HepG2 (cell line): ENCODE measurements around the gene DPH2. TPM values are rescaled to one million over a fixed set of nuclear protein-coding genes. Genes with fewer than 3 reads are reported as not detected.

Source experiments
- ARID2 ChIP-seq: sonication (generic); formaldehyde crosslinking; IDR thresholded peaks from 2 replicates; pipeline ENCODE4 v1.8.1; 2022; ENCODE audit warnings: mild to moderate bottlenecking, missing genetic modification reagents, borderline replicate concordance
- ELF4 ChIP-seq: sonication (generic); formaldehyde crosslinking; IDR thresholded peaks from 2 replicates; pipeline ENCODE4 v1.5.0; 2020; ENCODE audit warnings: missing genetic modification reagents, mild to moderate bottlenecking, moderate library complexity, borderline replicate concordance
- ERF ChIP-seq: IDR thresholded peaks from 2 replicates; pipeline ENCODE4 v1.6.1; 2018; ENCODE audit warnings: missing biosample characterization, missing genetic modification reagents
- HOXD1 ChIP-seq: sonication (generic); formaldehyde crosslinking; IDR thresholded peaks from 2 replicates; pipeline ENCODE4 v1.5.0; 2020; ENCODE audit warnings: missing genetic modification reagents
- NR2F6 ChIP-seq, 2 experiments: IDR thresholded peaks; 2 replicates each; pipeline ENCODE4 v1.6.1; 2016; ENCODE audit warnings: antibody characterized with exemption in 1 of 2, mild to moderate bottlenecking in 1 of 2
- PITX1 ChIP-seq: sonication (generic); formaldehyde crosslinking; IDR thresholded peaks from 2 replicates; pipeline ENCODE4 v1.5.1; 2020; ENCODE audit warnings: mild to moderate bottlenecking, missing genetic modification reagents
- RAD21 ChIP-seq: fragments of 450-650 bp; formaldehyde crosslinking; IDR thresholded peaks from 2 replicates; pipeline ENCODE4 v1.5.0; 2020; ENCODE audit warnings: mild to moderate bottlenecking
- RFX3 ChIP-seq: IDR thresholded peaks from 2 replicates; pipeline ENCODE4 v1.6.1; 2016; ENCODE audit warnings: missing biosample characterization, missing genetic modification reagents
- SALL1 ChIP-seq: sonication (generic); formaldehyde crosslinking; IDR thresholded peaks from 2 replicates; pipeline ENCODE4 v1.8.0; 2022; ENCODE audit warnings: mild to moderate bottlenecking, missing genetic modification reagents
- SOX13 ChIP-seq, 3 experiments: fragments of 450-650 bp in 1 of 3; sonication (generic) in 1 of 3; formaldehyde crosslinking in 1 of 3; IDR thresholded peaks in 2 of 3; conservative IDR thresholded peaks in 1 of 3; 2 replicates each; pipeline versions ENCODE4 v1.5.0 to v1.6.1; 2016 to 2020; ENCODE audit warnings: antibody characterized with exemption in 1 of 3, mild to moderate bottlenecking in 1 of 3, missing compliant biosample characterization in 1 of 3, missing genetic modification reagents in 1 of 3, moderate library complexity in 1 of 3
- TCF7 ChIP-seq: sonication (generic); IDR thresholded peaks from 2 replicates; pipeline ENCODE4 v1.6.1; 2016; ENCODE audit warnings: antibody characterized with exemption, low read depth
- TOPORS ChIP-seq: sonication (generic); formaldehyde crosslinking; IDR thresholded peaks from 2 replicates; pipeline ENCODE4 v1.8.0; 2023; ENCODE audit warnings: mild to moderate bottlenecking, missing genetic modification reagents
- ZNF205 ChIP-seq: IDR thresholded peaks from 2 replicates; pipeline ENCODE4 v1.6.1; 2018; ENCODE audit warnings: missing biosample characterization, missing genetic modification reagents
- polyA plus RNA-seq, 8 experiments: library from polyadenylated mRNA; depleted of rRNA in 3 of 8; stranded (reverse) in 7 of 8; unstranded in 1 of 8; fragments of >200 nt; fragmentation: Illumina TruSeq in 4 of 8; extraction: Trizol in 4 of 8; gene quantifications; 2 replicates each; pipeline versions ENCODE4 v1.2.1 to v1.2.3, GENCODE V29; 2011 to 2016; ENCODE audit warnings: low read depth in 4 of 8, missing spikeins in 1 of 8, mixed read lengths in 1 of 8; ENCODE audit not compliant: insufficient read depth in 1 of 8
- total RNA-seq, 5 experiments: library from RNA; depleted of rRNA; stranded (reverse); fragments of >200 nt; fragmentation: Illumina TruSeq; extraction: Trizol; gene quantifications; 2 replicates each; pipeline ENCODE4 v1.2.3, GENCODE V29; 2016; ENCODE audit warnings: low read depth in 1 of 5
- TF ChIP-seq, protein P1 (sequence below): IDR thresholded peaks from 2 replicates; pipeline ENCODE4 v1.6.1; 2012; ENCODE audit warnings: low read length, improper control_type of control experiment
- TF ChIP-seq, protein P2 (sequence below): sonication (generic); formaldehyde crosslinking; IDR thresholded peaks from 2 replicates; pipeline ENCODE4 v1.5.0; 2020; ENCODE audit warnings: mild to moderate bottlenecking, missing genetic modification reagents, moderate library complexity
- TF ChIP-seq, protein P3 (sequence below): IDR thresholded peaks from 2 replicates; pipeline ENCODE4 v1.6.1; 2012; ENCODE audit warnings: low read depth, low read length, improper control_type of control experiment
- TF ChIP-seq, protein P4 (sequence below): sonication (generic); formaldehyde crosslinking; IDR thresholded peaks from 2 replicates; pipeline ENCODE4 v1.5.0; 2020; ENCODE audit warnings: missing genetic modification reagents
- TF ChIP-seq, protein P5 (sequence below): sonication (generic); formaldehyde crosslinking; conservative IDR thresholded peaks from 2 replicates; pipeline ENCODE4 v1.4.0; 2020; ENCODE audit warnings: missing genetic modification reagents

Gene DPH2
- total and polyA plus RNA-seq, 2 of the 13 experiments (the other 11 are each of a cell fraction or from before 2014, with no cell fraction given) = 32.2 to 38.3 TPM

DNA sequence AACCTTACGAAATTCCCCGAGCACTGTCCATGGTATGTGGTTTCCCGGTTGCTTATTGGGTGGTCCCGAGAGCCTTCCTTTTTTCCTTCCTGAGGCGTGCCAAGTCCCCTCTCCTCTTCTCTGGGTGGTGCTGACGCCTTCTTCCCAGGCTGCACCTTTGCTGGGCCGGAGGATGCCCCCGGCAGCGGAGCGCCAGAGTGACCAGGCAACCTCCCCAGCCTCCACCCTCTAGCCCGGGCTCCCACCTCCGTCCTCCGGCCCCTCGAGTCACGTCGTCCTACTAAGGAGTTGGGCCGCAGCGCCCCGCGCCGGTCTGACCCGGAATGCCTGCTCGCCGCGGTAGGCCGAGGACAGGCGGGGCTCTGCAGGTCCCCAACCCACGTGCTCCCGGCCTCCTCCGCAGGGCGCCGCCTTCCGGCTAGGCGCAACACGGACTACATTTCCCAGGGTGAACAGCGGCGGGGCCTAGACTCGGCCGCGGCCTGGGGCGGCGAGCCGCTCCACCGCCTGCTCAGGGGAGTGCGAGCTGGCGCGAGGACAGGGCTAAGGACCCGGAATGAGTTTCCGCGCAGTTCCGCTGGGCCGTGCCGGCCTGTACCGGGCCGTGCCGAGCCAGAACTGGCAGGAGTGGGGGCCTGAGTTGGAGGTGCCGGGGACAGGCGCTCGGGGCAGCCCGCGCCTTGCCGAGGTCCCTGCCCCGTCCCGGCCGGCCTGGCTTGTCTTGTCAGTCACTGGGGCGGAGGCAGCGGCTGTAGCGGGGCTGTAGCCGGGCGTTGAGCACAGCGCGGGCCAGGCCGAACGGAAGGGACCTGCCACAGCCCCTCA lies 23.4 kb upstream of the DPH2 start, which contains the start of gene IPO13 (continued):
- TF ChIP-seq ELF4 = no peak
- peak; percentile 36; the same call in 1 of the 2 replicates for TF ChIP-seq TOPORS
- TF ChIP-seq NR2F6 (IDR thresholded peaks at IDR 0.05) = no peak
- peak; percentile 60 for TF ChIP-seq NR2F6 (CRISPR knock-in tag; IDR thresholded peaks at IDR 0.05)
- TF ChIP-seq TCF7 = no peak
- peak; percentile 72 for TF ChIP-seq RAD21 (CRISPR knock-in tag)
- peak; percentile 96 for TF ChIP-seq ERF (CRISPR knock-in tag)
- TF ChIP-seq, protein P1, sequence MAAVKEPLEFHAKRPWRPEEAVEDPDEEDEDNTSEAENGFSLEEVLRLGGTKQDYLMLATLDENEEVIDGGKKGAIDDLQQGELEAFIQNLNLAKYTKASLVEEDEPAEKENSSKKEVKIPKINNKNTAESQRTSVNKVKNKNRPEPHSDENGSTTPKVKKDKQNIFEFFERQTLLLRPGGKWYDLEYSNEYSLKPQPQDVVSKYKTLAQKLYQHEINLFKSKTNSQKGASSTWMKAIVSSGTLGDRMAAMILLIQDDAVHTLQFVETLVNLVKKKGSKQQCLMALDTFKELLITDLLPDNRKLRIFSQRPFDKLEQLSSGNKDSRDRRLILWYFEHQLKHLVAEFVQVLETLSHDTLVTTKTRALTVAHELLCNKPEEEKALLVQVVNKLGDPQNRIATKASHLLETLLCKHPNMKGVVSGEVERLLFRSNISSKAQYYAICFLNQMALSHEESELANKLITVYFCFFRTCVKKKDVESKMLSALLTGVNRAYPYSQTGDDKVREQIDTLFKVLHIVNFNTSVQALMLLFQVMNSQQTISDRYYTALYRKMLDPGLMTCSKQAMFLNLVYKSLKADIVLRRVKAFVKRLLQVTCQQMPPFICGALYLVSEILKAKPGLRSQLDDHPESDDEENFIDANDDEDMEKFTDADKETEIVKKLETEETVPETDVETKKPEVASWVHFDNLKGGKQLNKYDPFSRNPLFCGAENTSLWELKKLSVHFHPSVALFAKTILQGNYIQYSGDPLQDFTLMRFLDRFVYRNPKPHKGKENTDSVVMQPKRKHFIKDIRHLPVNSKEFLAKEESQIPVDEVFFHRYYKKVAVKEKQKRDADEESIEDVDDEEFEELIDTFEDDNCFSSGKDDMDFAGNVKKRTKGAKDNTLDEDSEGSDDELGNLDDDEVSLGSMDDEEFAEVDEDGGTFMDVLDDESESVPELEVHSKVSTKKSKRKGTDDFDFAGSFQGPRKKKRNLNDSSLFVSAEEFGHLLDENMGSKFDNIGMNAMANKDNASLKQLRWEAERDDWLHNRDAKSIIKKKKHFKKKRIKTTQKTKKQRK = no peak
- peak; percentile 78 for TF ChIP-seq PITX1 (CRISPR knock-in tag)
- TF ChIP-seq SOX13 (IDR thresholded peaks at IDR 0.05) = no peak
- peak in 1 of 2 experiments; percentile 54; a peak in 2 of 4 replicates for TF ChIP-seq SOX13 (CRISPR knock-in tag; conservative IDR thresholded peaks at IDR 0.05 in 1 of 2, IDR thresholded peaks at IDR 0.05 in 1 of 2)
- TF ChIP-seq ZNF205 (CRISPR knock-in tag) = peak; percentile 94
- TF ChIP-seq, protein P2, sequence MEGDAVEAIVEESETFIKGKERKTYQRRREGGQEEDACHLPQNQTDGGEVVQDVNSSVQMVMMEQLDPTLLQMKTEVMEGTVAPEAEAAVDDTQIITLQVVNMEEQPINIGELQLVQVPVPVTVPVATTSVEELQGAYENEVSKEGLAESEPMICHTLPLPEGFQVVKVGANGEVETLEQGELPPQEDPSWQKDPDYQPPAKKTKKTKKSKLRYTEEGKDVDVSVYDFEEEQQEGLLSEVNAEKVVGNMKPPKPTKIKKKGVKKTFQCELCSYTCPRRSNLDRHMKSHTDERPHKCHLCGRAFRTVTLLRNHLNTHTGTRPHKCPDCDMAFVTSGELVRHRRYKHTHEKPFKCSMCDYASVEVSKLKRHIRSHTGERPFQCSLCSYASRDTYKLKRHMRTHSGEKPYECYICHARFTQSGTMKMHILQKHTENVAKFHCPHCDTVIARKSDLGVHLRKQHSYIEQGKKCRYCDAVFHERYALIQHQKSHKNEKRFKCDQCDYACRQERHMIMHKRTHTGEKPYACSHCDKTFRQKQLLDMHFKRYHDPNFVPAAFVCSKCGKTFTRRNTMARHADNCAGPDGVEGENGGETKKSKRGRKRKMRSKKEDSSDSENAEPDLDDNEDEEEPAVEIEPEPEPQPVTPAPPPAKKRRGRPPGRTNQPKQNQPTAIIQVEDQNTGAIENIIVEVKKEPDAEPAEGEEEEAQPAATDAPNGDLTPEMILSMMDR (CRISPR knock-in tag) = peak; percentile 99
- TF ChIP-seq SALL1 (CRISPR knock-in tag) = peak; percentile 83
- TF ChIP-seq, protein P3, sequence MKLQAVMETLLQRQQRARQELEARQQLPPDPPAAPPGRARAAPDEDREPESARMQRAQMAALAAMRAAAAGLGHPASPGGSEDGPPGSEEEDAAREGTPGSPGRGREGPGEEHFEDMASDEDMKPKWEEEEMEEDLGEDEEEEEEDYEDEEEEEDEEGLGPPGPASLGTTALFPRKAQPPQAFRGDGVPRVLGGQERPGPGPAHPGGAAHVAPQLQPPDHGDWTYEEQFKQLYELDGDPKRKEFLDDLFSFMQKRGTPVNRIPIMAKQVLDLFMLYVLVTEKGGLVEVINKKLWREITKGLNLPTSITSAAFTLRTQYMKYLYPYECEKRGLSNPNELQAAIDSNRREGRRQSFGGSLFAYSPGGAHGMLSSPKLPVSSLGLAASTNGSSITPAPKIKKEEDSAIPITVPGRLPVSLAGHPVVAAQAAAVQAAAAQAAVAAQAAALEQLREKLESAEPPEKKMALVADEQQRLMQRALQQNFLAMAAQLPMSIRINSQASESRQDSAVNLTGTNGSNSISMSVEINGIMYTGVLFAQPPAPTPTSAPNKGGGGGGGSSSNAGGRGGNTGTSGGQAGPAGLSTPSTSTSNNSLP = no peak
- TF ChIP-seq, protein P4, sequence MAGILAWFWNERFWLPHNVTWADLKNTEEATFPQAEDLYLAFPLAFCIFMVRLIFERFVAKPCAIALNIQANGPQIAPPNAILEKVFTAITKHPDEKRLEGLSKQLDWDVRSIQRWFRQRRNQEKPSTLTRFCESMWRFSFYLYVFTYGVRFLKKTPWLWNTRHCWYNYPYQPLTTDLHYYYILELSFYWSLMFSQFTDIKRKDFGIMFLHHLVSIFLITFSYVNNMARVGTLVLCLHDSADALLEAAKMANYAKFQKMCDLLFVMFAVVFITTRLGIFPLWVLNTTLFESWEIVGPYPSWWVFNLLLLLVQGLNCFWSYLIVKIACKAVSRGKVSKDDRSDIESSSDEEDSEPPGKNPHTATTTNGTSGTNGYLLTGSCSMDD (CRISPR knock-in tag) = no peak
- TF ChIP-seq RFX3 = no peak
- TF ChIP-seq, protein P5, sequence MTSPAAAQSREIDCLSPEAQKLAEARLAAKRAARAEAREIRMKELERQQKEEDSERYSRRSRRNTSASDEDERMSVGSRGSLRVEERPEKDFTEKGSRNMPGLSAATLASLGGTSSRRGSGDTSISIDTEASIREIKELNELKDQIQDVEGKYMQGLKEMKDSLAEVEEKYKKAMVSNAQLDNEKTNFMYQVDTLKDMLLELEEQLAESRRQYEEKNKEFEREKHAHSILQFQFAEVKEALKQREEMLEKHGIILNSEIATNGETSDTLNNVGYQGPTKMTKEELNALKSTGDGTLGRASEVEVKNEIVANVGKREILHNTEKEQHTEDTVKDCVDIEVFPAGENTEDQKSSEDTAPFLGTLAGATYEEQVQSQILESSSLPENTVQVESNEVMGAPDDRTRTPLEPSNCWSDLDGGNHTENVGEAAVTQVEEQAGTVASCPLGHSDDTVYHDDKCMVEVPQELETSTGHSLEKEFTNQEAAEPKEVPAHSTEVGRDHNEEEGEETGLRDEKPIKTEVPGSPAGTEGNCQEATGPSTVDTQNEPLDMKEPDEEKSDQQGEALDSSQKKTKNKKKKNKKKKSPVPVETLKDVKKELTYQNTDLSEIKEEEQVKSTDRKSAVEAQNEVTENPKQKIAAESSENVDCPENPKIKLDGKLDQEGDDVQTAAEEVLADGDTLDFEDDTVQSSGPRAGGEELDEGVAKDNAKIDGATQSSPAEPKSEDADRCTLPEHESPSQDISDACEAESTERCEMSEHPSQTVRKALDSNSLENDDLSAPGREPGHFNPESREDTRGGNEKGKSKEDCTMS (CRISPR knock-in tag) = no peak
- peak; percentile 49; the same call in 1 of the 2 replicates for TF ChIP-seq HOXD1 (CRISPR knock-in tag)
- no peak for TF ChIP-seq ARID2 (CRISPR knock-in tag)
